Lung microvascular endothelial cell (primary cell): ENCODE measurements around the gene MYO18B. TPM values are rescaled to one million over a fixed set of nuclear protein-coding genes. Genes with fewer than 3 reads are reported as not detected.
A peak's percentile ranks its signal among the peaks of the same experiment; 100 is the strongest.

ENCODE experiments used
- DNase-seq, 2 donors: peaks; one replicate each; pipeline versions ENCODE4 v3.0.0 to v3.0.0-alpha.2; 2010; ENCODE audit warnings: low read depth in 2 of 2
- total RNA-seq: library from RNA; depleted of rRNA; stranded (reverse); fragments of >200 nt; gene quantifications from 2 replicates; pipeline ENCODE4 v1.2.1, GENCODE V29; 2014

MYO18B gene
- total RNA-seq, 1 donor from 2014 or later, result not detected

- DNase-seq, result no peak
Observed at GRCh38 chr22:25748140-25748539, 6.2 kb downstream of the MYO18B start.

- DNase-seq, result no peak
Observed at GRCh38 chr22:25748704-25749103, 6.7 kb downstream of the MYO18B start.

- DNase-seq, result no peak
Observed at GRCh38 chr22:25749420-25750169, 7.6 kb downstream of the MYO18B start.

- DNase-seq, result peak in 1 of 2 donors; percentile 16
Observed at GRCh38 chr22:25750569-25751173, 8.7 kb downstream of the MYO18B start.

GRCh38 chr22:25751174-25751581 lies 9.2 kb downstream of the MYO18B start:
- no peak for DNase-seq

GRCh38 chr22:25752615-25753214 lies 10.7 kb downstream of the MYO18B start:
- no peak for DNase-seq

GRCh38 chr22:25753252-25753651 lies 11.3 kb downstream of the MYO18B start:
- DNase-seq, result no peak

- peak; percentile 55 to 95 for DNase-seq
Observed at GRCh38 chr22:25754527-25755202, 12.7 kb downstream of the MYO18B start.

GRCh38 chr22:25757686-25758085 lies 15.7 kb downstream of the MYO18B start:
- peak in 1 of 2 donors; percentile 31 for DNase-seq

- no peak for DNase-seq
Observed at GRCh38 chr22:25758316-25758715, 16.3 kb downstream of the MYO18B start.

GRCh38 chr22:25759825-25760231 lies 17.8 kb downstream of the MYO18B start:
- DNase-seq, result peak; percentile 95 to 96

GRCh38 chr22:25760294-25760693 lies 18.3 kb downstream of the MYO18B start:
- no peak for DNase-seq

- no peak for DNase-seq
Observed at GRCh38 chr22:25760848-25761595, 19.0 kb downstream of the MYO18B start.

- peak in 1 of 2 donors; percentile 38 for DNase-seq
Observed at GRCh38 chr22:25762147-25762546, 20.2 kb downstream of the MYO18B start.

GRCh38 chr22:25763239-25763777 lies 21.3 kb downstream of the MYO18B start:
- DNase-seq, result peak in 1 of 2 donors; percentile 47

GRCh38 chr22:25764270-25765015 lies 22.5 kb downstream of the MYO18B start:
- DNase-seq, result no peak

- no peak for DNase-seq
Observed at GRCh38 chr22:25765016-25765367, 23.0 kb downstream of the MYO18B start.

GRCh38 chr22:25765801-25766200 lies 23.8 kb downstream of the MYO18B start:
- no peak for DNase-seq

GRCh38 chr22:25766418-25766817 lies 24.4 kb downstream of the MYO18B start:
- DNase-seq, result no peak

- DNase-seq, result no peak
Observed at GRCh38 chr22:25770333-25770732, 28.3 kb downstream of the MYO18B start.
